Stomach smooth muscle (tissue), 2 donors: Measurements from ENCODE around the gene TNFRSF1A.
A peak's percentile ranks its signal among the peaks of the same experiment; 100 is the strongest.

ENCODE experiments used
- H3K27ac ChIP-seq: one replicate; pipeline ENCODE4 v1.7.0; 2013; ENCODE audit warnings: mild to moderate bottlenecking, low read length, inconsistent platforms
- H3K27me3 ChIP-seq, 2 donors: one replicate each; pipeline ENCODE4 v1.7.0; 2013; ENCODE audit warnings: low read length in 2 of 2; ENCODE audit not compliant: insufficient read depth in 2 of 2, control insufficient read depth in 1 of 2
- H3K36me3 ChIP-seq, 2 donors: one replicate each; pipeline ENCODE4 v1.7.0; 2013; ENCODE audit warnings: low read length in 2 of 2; ENCODE audit not compliant: control insufficient read depth in 2 of 2, insufficient read depth in 2 of 2
- H3K4me1 ChIP-seq: one replicate; pipeline ENCODE4 v1.7.0; 2013; ENCODE audit warnings: low read length; ENCODE audit not compliant: control insufficient read depth, insufficient read depth
- H3K4me3 ChIP-seq, 2 donors: one replicate each; pipeline ENCODE4 v1.7.0; 2013; ENCODE audit warnings: low read length in 2 of 2
- H3K9ac ChIP-seq, 2 donors: one replicate each; pipeline ENCODE4 v1.7.0; 2013; ENCODE audit warnings: low read length in 2 of 2, mild to moderate bottlenecking in 1 of 2
- H3K9me3 ChIP-seq, 2 donors: one replicate each; pipeline ENCODE4 v1.7.0; 2013; ENCODE audit warnings: low read length in 2 of 2; ENCODE audit not compliant: control insufficient read depth in 2 of 2
- donor health status: healthy.
- donor health status: Pancreatic carcinoma.

Gene TNFRSF1A

GRCh38 chr12:6334940-6335450, 6.9 kb downstream of the TNFRSF1A start:
- peak overlapping the region; percentile 88 to 97 for H3K9ac ChIP-seq
- no peaks in the 10 kb centered on the region for H3K27me3 ChIP-seq
- H3K4me3 ChIP-seq, result peak overlapping the region; percentile 70 to 99
- peaks cover 73% of the 10 kb centered on the region for H3K4me1 ChIP-seq
- H3K9me3 ChIP-seq, result no peaks in the 10 kb centered on the region
- peak overlapping the region; percentile 99 for H3K27ac ChIP-seq
- peaks cover 34 to 43% of the 10 kb centered on the region in 2 donors for H3K36me3 ChIP-seq

- H3K9ac ChIP-seq, result peak overlapping the region in 1 of 2 donors; percentile 97
- peak overlapping the region in 1 of 2 donors; percentile 70 for H3K4me3 ChIP-seq
- no peaks in the 10 kb centered on the region for H3K27me3 ChIP-seq
- H3K36me3 ChIP-seq, result peaks cover 36 to 50% of the 10 kb centered on the region in 2 donors
- no peaks in the 10 kb centered on the region for H3K9me3 ChIP-seq
- peak overlapping the region; percentile 99 for H3K27ac ChIP-seq
- H3K4me1 ChIP-seq, result peaks cover 67% of the 10 kb centered on the region
These were observed 7.5 kb downstream of the TNFRSF1A start for GRCh38 chr12:6334359-6334758.

- Histone ChIP-seq H3K9me3 (no peaks in the 10 kb centered on the region), H3K9ac (no peak overlapping the region), H3K4me1 (peaks cover 64% of the 10 kb centered on the region), H3K27me3 (no peaks in the 10 kb centered on the region), H3K4me3 (no peak overlapping the region), H3K36me3 (peaks cover 44 to 58% of the 10 kb centered on the region in 2 donors), H3K27ac (peak overlapping the region; percentile 99)
These were observed 8.3 kb downstream of the TNFRSF1A start for GRCh38 chr12:6333566-6333965.

GRCh38 chr12:6333029-6333428, 8.8 kb downstream of the TNFRSF1A start:
- H3K36me3 ChIP-seq, result peaks cover 45 to 62% of the 10 kb centered on the region in 2 donors
- H3K9me3 ChIP-seq, result no peaks in the 10 kb centered on the region
- no peak overlapping the region for H3K9ac ChIP-seq
- peak overlapping the region; percentile 99 for H3K27ac ChIP-seq
- no peak overlapping the region for H3K4me3 ChIP-seq
- no peaks in the 10 kb centered on the region for H3K27me3 ChIP-seq
- peaks cover 64% of the 10 kb centered on the region for H3K4me1 ChIP-seq

GRCh38 chr12:6332459-6332858, 9.4 kb downstream of the TNFRSF1A start:
- Histone ChIP-seq H3K36me3 (peaks cover 45 to 62% of the 10 kb centered on the region in 2 donors), H3K27me3 (no peaks in the 10 kb centered on the region), H3K27ac (peak overlapping the region; percentile 99), H3K9ac (no peak overlapping the region), H3K4me1 (peaks cover 64% of the 10 kb centered on the region), H3K9me3 (no peaks in the 10 kb centered on the region), H3K4me3 (no peak overlapping the region)

GRCh38 chr12:6330999-6331714, 10.7 kb downstream of the TNFRSF1A start:
- H3K4me3 ChIP-seq, result no peak overlapping the region
- no peaks in the 10 kb centered on the region for H3K9me3 ChIP-seq
- peaks cover 62% of the 10 kb centered on the region for H3K4me1 ChIP-seq
- peak overlapping the region; percentile 37 for H3K27ac ChIP-seq
- no peaks in the 10 kb centered on the region for H3K27me3 ChIP-seq
- no peak overlapping the region for H3K9ac ChIP-seq
- H3K36me3 ChIP-seq, result peaks cover 44 to 62% of the 10 kb centered on the region in 2 donors

GRCh38 chr12:6330192-6330591, 11.7 kb downstream of the TNFRSF1A start:
- Histone ChIP-seq H3K9me3 (no peaks in the 10 kb centered on the region), H3K27ac (peak overlapping the region; percentile 37), H3K9ac (no peak overlapping the region), H3K4me1 (peaks cover 55% of the 10 kb centered on the region), H3K27me3 (no peaks in the 10 kb centered on the region), H3K36me3 (peaks cover 44 to 62% of the 10 kb centered on the region in 2 donors), H3K4me3 (no peak overlapping the region)

- Histone ChIP-seq H3K4me3 (no peak overlapping the region), H3K36me3 (peaks cover 44 to 60% of the 10 kb centered on the region in 2 donors), H3K9me3 (no peaks in the 10 kb centered on the region), H3K9ac (no peak overlapping the region), H3K4me1 (peaks cover 52% of the 10 kb centered on the region), H3K27ac (peak overlapping the region; percentile 37), H3K27me3 (no peaks in the 10 kb centered on the region)
These were observed 12.2 kb downstream of the TNFRSF1A start for GRCh38 chr12:6329703-6330064.

GRCh38 chr12:6328945-6329702, 12.8 kb downstream of the TNFRSF1A start:
- H3K36me3 ChIP-seq, result peaks cover 43 to 57% of the 10 kb centered on the region in 2 donors
- no peak overlapping the region for H3K9ac ChIP-seq
- H3K9me3 ChIP-seq, result no peaks in the 10 kb centered on the region
- peaks cover 51% of the 10 kb centered on the region for H3K4me1 ChIP-seq
- H3K4me3 ChIP-seq, result no peak overlapping the region
- peak overlapping the region; percentile 76 for H3K27ac ChIP-seq
- H3K27me3 ChIP-seq, result no peaks in the 10 kb centered on the region

GRCh38 chr12:6328045-6328779, 13.7 kb downstream of the TNFRSF1A start:
- Histone ChIP-seq H3K9ac (peak overlapping the region in 1 of 2 donors; percentile 11), H3K27me3 (no peaks in the 10 kb centered on the region), H3K9me3 (no peaks in the 10 kb centered on the region), H3K4me3 (no peak overlapping the region), H3K4me1 (peaks cover 49% of the 10 kb centered on the region), H3K27ac (peak overlapping the region; percentile 76), H3K36me3 (peaks cover 34 to 48% of the 10 kb centered on the region in 2 donors)
